ENCODE results near the gene SRGAP2B. TPM values are rescaled to one million over a fixed set of nuclear protein-coding genes. Genes with fewer than 3 reads are reported as not detected.
"Not testable (repeated sequence)": the region's sequence is repeated elsewhere in the genome, so short reads cannot be mapped to it uniquely, and the experiment has no call there.

The SRGAP2B gene
- total and polyA plus RNA-seq, 4 experiments from 2014 or later: 0.76 to 28.5 (median 14.3) TPM

DNA sequence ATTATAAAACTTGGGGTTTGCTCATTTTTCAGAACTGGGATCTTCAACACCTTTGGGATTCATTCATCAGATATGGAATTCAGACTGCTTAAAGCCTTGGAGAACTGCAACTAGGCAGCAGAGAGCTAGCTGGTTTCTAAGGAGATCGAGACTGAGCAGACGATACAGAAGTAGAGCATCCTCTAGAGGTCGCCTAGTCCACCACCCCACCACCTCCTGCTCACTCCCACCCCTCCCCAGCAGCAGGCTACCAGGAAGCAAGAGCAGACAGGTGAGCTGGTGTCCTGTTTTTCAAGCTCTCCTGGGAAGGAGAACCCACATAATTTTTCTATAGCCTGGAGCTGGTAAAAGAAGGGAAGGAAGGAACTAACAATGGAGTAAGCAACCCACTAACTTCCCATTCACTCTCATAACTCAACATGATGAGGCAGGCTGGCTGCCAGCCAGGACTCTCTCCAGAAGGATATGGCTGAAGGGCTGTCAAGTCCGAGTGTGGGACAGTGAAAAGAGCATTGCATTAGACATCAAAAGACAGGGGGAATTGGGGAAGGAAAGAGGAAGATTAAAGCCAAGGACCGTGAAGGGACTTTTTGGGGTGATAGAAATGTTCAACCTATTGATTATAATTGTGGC is 29.8 kb downstream of the SRGAP2B start:
- H3K4me3 ChIP-seq (ENCODE audit: low read length in 2 of 2); POLR2A ChIA-PET (ENCODE audit: partially characterized antibody); H3K27me3 Mint-ChIP-seq; H3K4me3 Mint-ChIP-seq; H3K27ac ChIP-seq (ENCODE audit: low read depth, low read length); H3K27ac Mint-ChIP-seq; H3K36me3 ChIP-seq (ENCODE audit: insufficient read depth, low read length); H3K4me1 ChIP-seq (ENCODE audit: insufficient read depth, low read length); intact Hi-C loops (cut with micrococcal nuclease); H3K27me3 ChIP-seq (ENCODE audit: insufficient read depth, low read length); H3K36me3 Mint-ChIP-seq; CTCF ChIA-PET (ENCODE audit: partially characterized antibody); H3K4me1 Mint-ChIP-seq; H3K9me3 ChIP-seq (ENCODE audit: control insufficient read depth in 1 of 2, low read length in 2 of 2); H3K9me3 Mint-ChIP-seq; DNase-seq: not testable (repeated sequence)

DNA sequence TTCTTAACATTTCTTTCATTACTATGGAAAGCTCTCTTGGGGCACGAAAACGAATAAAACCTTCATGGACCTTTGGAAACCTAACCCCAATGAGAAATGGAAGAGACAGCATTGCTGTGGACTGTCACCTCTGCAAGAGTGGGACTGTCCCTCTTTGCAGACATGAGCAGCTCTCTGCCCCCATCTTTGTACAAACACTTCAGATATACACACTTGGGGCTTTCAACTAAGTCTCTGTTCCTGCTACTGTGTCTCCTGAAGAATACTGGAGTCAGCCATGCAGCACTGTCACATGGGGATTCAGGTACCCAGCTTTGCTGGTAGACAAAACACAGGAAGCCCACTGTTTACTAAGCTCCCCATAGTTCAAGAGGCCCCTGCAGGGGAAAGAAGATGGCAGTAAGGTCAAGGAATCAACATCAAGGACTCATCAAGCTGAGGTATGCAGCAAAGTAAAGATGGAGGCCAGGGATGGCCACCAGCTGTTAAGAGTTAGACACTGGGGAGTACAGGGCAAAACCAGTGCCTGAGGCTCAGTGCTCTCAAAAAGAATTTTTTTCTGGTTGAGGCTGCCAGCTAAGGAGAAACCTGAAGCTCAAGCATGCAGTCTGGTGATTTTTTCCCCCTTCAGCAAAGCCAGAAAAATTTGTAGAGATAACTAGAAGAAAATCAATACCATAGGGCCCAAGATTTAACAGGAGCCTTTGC is 31.0 kb downstream of the SRGAP2B start:
- POLR2A ChIA-PET (ENCODE audit: partially characterized antibody): not testable (repeated sequence)

DNA sequence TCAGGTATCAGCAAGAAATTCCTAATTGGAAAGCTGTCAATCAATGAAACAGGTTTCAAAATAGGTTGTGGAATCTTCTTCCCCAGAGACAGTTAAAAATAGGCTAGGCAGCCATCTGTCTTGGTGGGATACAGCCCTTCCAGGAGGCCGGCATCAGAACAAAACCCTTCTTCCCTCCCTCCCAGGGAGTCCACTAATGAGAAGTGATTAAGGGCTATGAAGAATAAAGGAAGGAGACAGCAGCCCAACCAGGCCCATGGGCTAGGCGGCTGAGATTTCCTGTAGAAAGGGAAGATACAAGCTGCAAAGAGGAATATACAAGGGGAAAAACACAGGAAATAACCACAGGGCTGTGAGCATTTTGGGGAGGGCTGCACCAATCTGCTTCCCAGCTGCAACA is 31.8 kb downstream of the SRGAP2B start:
- CTCF ChIA-PET (ENCODE audit: partially characterized antibody); H3K9me3 Mint-ChIP-seq; H3K27ac Mint-ChIP-seq: not testable (repeated sequence)

More for the DNA sequence above, 31.0 kb downstream of the SRGAP2B start:
- H3K9me3 ChIP-seq (ENCODE audit: control insufficient read depth in 1 of 2, low read length in 2 of 2); H3K4me1 ChIP-seq (ENCODE audit: insufficient read depth, low read length); H3K27me3 ChIP-seq (ENCODE audit: insufficient read depth, low read length); H3K36me3 ChIP-seq (ENCODE audit: insufficient read depth, low read length); CTCF ChIA-PET (ENCODE audit: partially characterized antibody); intact Hi-C loops (cut with micrococcal nuclease); H3K4me1 Mint-ChIP-seq; H3K27me3 Mint-ChIP-seq; H3K9me3 Mint-ChIP-seq; DNase-seq; H3K27ac Mint-ChIP-seq; H3K4me3 Mint-ChIP-seq; H3K36me3 Mint-ChIP-seq; H3K27ac ChIP-seq (ENCODE audit: low read depth, low read length); H3K4me3 ChIP-seq (ENCODE audit: low read length in 2 of 2): not testable (repeated sequence)

DNA sequence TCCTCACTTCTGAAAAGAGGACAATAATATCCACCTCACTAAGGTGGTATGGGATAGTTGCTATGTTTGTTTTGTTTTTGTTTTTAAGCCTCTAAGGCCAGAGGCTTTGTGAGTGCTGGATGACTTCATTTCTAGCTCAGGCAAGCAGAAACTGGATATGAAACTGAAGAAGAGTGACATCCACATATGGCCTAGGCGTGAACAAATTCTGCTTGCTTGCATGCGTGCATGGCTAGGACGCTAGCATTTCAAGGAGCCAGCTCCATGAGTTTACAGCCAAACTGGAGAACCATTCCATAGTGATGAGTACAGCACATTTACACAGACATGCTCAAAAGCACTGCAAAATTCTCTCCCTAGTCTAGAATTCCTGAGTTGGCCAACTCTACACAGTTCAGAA is 36.9 kb downstream of the SRGAP2B start:
- H3K27ac Mint-ChIP-seq; H3K4me3 ChIP-seq (ENCODE audit: low read length in 2 of 2); H3K36me3 Mint-ChIP-seq; POLR2A ChIA-PET (ENCODE audit: partially characterized antibody); CTCF ChIA-PET (ENCODE audit: partially characterized antibody); H3K4me3 Mint-ChIP-seq; H3K4me1 ChIP-seq (ENCODE audit: insufficient read depth, low read length); H3K27me3 ChIP-seq (ENCODE audit: insufficient read depth, low read length); H3K27ac ChIP-seq (ENCODE audit: low read depth, low read length); intact Hi-C loops (cut with micrococcal nuclease); H3K9me3 Mint-ChIP-seq; H3K36me3 ChIP-seq (ENCODE audit: insufficient read depth, low read length); H3K4me1 Mint-ChIP-seq; H3K9me3 ChIP-seq (ENCODE audit: control insufficient read depth in 1 of 2, low read length in 2 of 2); H3K27me3 Mint-ChIP-seq; DNase-seq: not testable (repeated sequence)

More for the DNA sequence above, 31.8 kb downstream of the SRGAP2B start:
- H3K4me3 ChIP-seq (ENCODE audit: low read length in 2 of 2); intact Hi-C loops (cut with micrococcal nuclease); H3K27ac ChIP-seq (ENCODE audit: low read depth, low read length); H3K36me3 Mint-ChIP-seq; H3K9me3 ChIP-seq (ENCODE audit: control insufficient read depth in 1 of 2, low read length in 2 of 2); H3K4me3 Mint-ChIP-seq; H3K36me3 ChIP-seq (ENCODE audit: insufficient read depth, low read length); H3K4me1 ChIP-seq (ENCODE audit: insufficient read depth, low read length); H3K27me3 ChIP-seq (ENCODE audit: insufficient read depth, low read length); POLR2A ChIA-PET (ENCODE audit: partially characterized antibody); H3K27me3 Mint-ChIP-seq; H3K4me1 Mint-ChIP-seq; DNase-seq: not testable (repeated sequence)

DNA sequence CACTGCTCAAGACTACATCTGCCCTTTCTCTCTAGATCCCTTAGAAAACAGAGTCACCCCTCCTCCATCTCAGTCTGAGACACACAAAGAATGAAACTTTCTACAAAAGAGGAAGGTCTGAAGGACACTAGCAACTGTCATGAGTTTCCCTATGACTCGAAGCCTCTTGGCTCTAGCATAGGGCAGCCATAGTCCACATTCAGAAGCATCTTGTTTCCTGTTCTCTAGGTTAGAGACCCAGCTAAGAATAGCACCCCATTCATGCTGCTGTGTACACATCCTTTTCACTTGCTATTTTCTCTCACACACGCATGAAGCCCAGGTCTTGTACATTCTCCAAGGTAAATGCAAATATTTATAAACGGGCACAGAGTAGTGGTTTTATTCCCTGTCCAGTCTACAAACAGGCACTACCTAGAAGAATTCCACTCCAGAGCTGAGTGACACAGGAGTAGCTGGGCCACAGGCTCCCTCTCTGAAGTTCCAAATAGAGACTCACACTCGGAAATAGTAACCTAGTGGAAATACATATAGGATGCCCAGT is 39.8 kb downstream of the SRGAP2B start:
- H3K9me3 Mint-ChIP-seq; H3K9me3 ChIP-seq (ENCODE audit: control insufficient read depth in 1 of 2, low read length in 2 of 2); H3K27me3 Mint-ChIP-seq: not testable (repeated sequence)

DNA sequence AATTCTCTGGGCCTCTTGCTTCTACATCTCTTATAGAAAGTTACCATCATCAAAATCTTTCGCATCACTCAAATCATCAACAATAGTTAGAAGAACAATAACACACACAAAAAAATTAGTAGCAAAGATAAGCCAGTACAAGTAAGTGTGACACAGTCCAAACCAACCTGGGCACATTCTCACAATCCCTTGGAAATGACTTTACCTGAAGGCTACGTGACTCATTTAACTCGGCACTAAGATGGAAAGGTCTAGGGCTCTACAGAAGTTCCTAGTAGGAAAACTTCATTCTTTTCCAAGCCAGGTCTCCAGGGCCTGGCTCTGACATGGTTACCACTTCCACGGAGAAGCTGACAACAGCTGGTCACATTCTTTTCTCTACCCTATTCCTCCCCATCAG is 41.7 kb downstream of the SRGAP2B start:
- DNase-seq; H3K27ac Mint-ChIP-seq; H3K4me1 Mint-ChIP-seq; H3K9me3 ChIP-seq (ENCODE audit: control insufficient read depth in 1 of 2, low read length in 2 of 2); H3K4me3 ChIP-seq (ENCODE audit: low read length in 2 of 2); H3K4me1 ChIP-seq (ENCODE audit: insufficient read depth, low read length); POLR2A ChIA-PET (ENCODE audit: partially characterized antibody); H3K9me3 Mint-ChIP-seq; H3K4me3 Mint-ChIP-seq; H3K27me3 ChIP-seq (ENCODE audit: insufficient read depth, low read length); H3K36me3 ChIP-seq (ENCODE audit: insufficient read depth, low read length); intact Hi-C loops (cut with micrococcal nuclease); H3K27ac ChIP-seq (ENCODE audit: low read depth, low read length); H3K36me3 Mint-ChIP-seq; CTCF ChIA-PET (ENCODE audit: partially characterized antibody); H3K27me3 Mint-ChIP-seq: not testable (repeated sequence)

More for the DNA sequence above, 39.8 kb downstream of the SRGAP2B start:
- POLR2A ChIA-PET (ENCODE audit: partially characterized antibody); H3K27me3 ChIP-seq (ENCODE audit: insufficient read depth, low read length); H3K27ac Mint-ChIP-seq; H3K4me3 ChIP-seq (ENCODE audit: low read length in 2 of 2); H3K27ac ChIP-seq (ENCODE audit: low read depth, low read length); intact Hi-C loops (cut with micrococcal nuclease); H3K36me3 ChIP-seq (ENCODE audit: insufficient read depth, low read length); DNase-seq; H3K4me3 Mint-ChIP-seq; H3K4me1 ChIP-seq (ENCODE audit: insufficient read depth, low read length); CTCF ChIA-PET (ENCODE audit: partially characterized antibody); H3K4me1 Mint-ChIP-seq; H3K36me3 Mint-ChIP-seq: not testable (repeated sequence)

DNA sequence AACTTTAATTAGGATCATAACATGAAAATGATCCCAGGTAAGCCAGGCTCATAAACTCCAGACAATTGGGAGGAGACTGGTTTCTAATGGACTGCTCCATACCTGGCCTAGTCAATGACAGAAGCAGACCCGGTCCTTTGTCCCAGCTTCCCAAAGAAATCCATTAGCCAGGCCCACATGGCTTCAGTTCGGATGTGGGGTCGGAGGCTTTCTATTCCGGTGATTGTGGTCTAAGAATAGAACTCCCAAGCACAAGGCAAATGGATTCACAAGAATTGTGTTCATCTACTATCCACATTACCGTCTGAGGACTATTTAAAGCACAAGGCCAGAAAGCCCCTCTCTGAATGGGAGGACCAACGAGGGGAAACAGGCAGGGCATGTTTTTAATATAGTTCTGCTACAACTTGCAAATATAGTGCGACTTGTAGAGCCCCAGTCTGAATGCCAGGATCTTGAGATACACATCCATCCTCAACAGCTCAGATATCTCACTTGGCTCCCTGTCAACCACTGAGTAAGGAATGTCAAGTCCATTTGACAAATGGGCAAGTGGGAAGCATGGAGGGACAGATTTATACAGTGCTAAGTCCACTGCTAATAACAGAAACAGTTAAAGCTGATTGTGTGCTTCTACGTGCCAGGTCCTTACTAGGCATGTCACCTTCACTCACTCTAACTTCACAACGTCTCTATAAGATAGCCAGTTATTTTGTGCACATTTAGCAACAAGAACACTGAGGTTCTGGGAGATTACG is 42.9 kb downstream of the SRGAP2B start:
- H3K27me3 Mint-ChIP-seq: not testable (repeated sequence)

More for the DNA sequence above, 42.9 kb downstream of the SRGAP2B start:
- H3K36me3 ChIP-seq (ENCODE audit: insufficient read depth, low read length); H3K9me3 ChIP-seq (ENCODE audit: control insufficient read depth in 1 of 2, low read length in 2 of 2); H3K36me3 Mint-ChIP-seq; H3K4me3 ChIP-seq (ENCODE audit: low read length in 2 of 2); DNase-seq; H3K27ac ChIP-seq (ENCODE audit: low read depth, low read length); H3K27me3 ChIP-seq (ENCODE audit: insufficient read depth, low read length); POLR2A ChIA-PET (ENCODE audit: partially characterized antibody); H3K4me1 ChIP-seq (ENCODE audit: insufficient read depth, low read length); CTCF ChIA-PET (ENCODE audit: partially characterized antibody); H3K27ac Mint-ChIP-seq; intact Hi-C loops (cut with micrococcal nuclease); H3K4me3 Mint-ChIP-seq; H3K4me1 Mint-ChIP-seq; H3K9me3 Mint-ChIP-seq: not testable (repeated sequence)
